T-helper 2 cell treated with Interferon-gamma antibody and Interleukin-4, amounts not matched to agents 100 ng/mL and 5 ng/mL, for 36 hours (primary cell): ENCODE data around the gene NXPH1. TPM values are rescaled to one million over a fixed set of nuclear protein-coding genes. Genes with fewer than 3 reads are reported as not detected.

Experiments
- total RNA-seq: library from RNA; stranded (reverse); gene quantifications from 2 replicates; pipeline ENCODE4 v1.2.3, GENCODE V29; 2022

Gene NXPH1
- total RNA-seq, 1 donor from 2014 or later: not detected

Other genes with a start within 250 kb of the NXPH1 start
- 1.2 and 1.3 TPM in 2 replicates for gene ICA1, start 171.4 kb upstream of the NXPH1 start, total RNA-seq